Thyroid gland (tissue), 4 donors: ENCODE measurements around the gene P3H3. TPM values are rescaled to one million over a fixed set of nuclear protein-coding genes. Genes with fewer than 3 reads are reported as not detected.

ENCODE experiments used
- DNase-seq, 2 donors: peaks; one replicate each; pipeline ENCODE4 v3.0.0-alpha.2; 2019
- H3K27ac ChIP-seq, 3 donors: fragments of 200-600 bp; sonication (generic); 1 replicate in 2 of 3; 2 replicates in 1 of 3; pipeline ENCODE4 v1.5.1; 2016 to 2019; ENCODE audit warnings: mild to moderate bottlenecking in 1 of 3, moderate library complexity in 1 of 3
- H3K27me3 ChIP-seq: fragments of 200-600 bp; sonication (generic); one replicate; pipeline ENCODE4 v1.5.1; 2019
- H3K36me3 ChIP-seq, 2 donors: fragments of 200-600 bp; sonication (generic); one replicate each; pipeline ENCODE4 v1.5.1; 2016 to 2019
- H3K4me1 ChIP-seq, 2 donors: fragments of 200-600 bp; sonication (generic); one replicate each; pipeline ENCODE4 v1.5.1; 2017 to 2019
- H3K4me3 ChIP-seq, 3 donors: fragments of 200-600 bp; sonication (generic); replicated peaks in 1 of 3; 1 replicate in 2 of 3; 2 replicates in 1 of 3; pipeline ENCODE4 v1.5.1; 2016; ENCODE audit warnings: mild to moderate bottlenecking in 1 of 3
- H3K9me3 ChIP-seq: fragments of 200-600 bp; sonication (generic); one replicate; pipeline ENCODE4 v1.5.1; 2017
- POLR2A ChIP-seq, 2 donors: fragments of 450-650 bp; IDR thresholded peaks; one replicate each; pipeline ENCODE4 v1.6.1; 2017; ENCODE audit warnings: antibody characterized with exemption in 2 of 2, mild to moderate bottlenecking in 2 of 2, moderate library complexity in 1 of 2
- WGBS, 2 donors: methylation state at CpG; one replicate each; pipeline ENCODE4 v1.1.5; 2017; 5-methylcytosine and 5-hydroxymethylcytosine counted together
- intact Hi-C: fragments of 100-400 bp; cut with DNase I; formaldehyde crosslinking; loops from one replicate; pipeline ENCODE4 v1.15.1; 2023
- total RNA-seq, 4 donors: library from RNA; depleted of rRNA; stranded (reverse); fragments of >200 nt; gene quantifications; one replicate each; pipeline ENCODE4 v1.2.3, GENCODE V29; 2016
- TF ChIP-seq, protein P1 (sequence below), 6 experiments: fragments of 200-600 bp in 3 of 6; fragments of 450-650 bp in 3 of 6; sonication (generic) in 3 of 6; IDR thresholded peaks; one replicate each; pipeline ENCODE4 v1.5.1; 2016 to 2019; ENCODE audit warnings: antibody characterized with exemption in 6 of 6, mild to moderate bottlenecking in 2 of 6, inconsistent platforms in 1 of 6, moderate library complexity in 1 of 6

P3H3 gene
- total RNA-seq, 4 donors from 2014 or later: 13.6 to 27.9 (median 20.3) TPM

DNA sequence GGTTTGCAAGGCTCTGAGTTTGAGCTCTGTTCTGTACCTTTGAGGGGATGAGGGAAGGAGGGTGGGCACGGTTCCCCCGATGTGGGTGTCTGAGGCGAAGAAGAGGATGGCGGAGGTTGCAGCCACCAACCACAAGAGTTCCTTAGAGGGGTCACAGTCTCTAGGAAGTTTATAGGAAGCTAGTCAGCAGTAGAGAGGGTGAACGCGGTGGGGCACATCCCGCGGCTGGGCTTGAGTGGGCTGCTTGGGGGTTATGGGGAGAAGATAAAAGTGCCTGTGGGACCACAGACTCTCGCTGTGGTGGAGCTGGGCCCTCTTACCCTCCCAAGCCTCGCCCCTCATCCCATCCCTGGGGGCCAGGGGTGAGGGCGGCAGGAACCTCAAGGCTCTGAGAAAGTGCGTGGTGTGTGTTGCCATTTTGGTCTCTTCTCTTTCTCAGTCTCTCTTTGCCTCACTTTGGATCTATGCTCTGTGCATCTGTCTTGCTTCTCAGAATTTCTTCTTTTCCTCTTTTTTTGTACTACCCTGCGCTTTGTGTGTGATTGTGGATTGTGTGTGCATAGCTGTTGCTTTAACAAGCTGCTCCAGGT lies 36.2 kb upstream of the P3H3 start:
- intact Hi-C loops: no loop called here
- Histone ChIP-seq H3K4me3 (no peak overlapping the region), H3K36me3 (no peaks in the 10 kb centered on the region), H3K9me3 (no peaks in the 10 kb centered on the region), H3K4me1 (no peaks in the 10 kb centered on the region), H3K27ac (no peak overlapping the region), H3K27me3 (no peaks in the 10 kb centered on the region)
- no peak for DNase-seq
- TF ChIP-seq, protein P1, sequence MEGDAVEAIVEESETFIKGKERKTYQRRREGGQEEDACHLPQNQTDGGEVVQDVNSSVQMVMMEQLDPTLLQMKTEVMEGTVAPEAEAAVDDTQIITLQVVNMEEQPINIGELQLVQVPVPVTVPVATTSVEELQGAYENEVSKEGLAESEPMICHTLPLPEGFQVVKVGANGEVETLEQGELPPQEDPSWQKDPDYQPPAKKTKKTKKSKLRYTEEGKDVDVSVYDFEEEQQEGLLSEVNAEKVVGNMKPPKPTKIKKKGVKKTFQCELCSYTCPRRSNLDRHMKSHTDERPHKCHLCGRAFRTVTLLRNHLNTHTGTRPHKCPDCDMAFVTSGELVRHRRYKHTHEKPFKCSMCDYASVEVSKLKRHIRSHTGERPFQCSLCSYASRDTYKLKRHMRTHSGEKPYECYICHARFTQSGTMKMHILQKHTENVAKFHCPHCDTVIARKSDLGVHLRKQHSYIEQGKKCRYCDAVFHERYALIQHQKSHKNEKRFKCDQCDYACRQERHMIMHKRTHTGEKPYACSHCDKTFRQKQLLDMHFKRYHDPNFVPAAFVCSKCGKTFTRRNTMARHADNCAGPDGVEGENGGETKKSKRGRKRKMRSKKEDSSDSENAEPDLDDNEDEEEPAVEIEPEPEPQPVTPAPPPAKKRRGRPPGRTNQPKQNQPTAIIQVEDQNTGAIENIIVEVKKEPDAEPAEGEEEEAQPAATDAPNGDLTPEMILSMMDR (IDR thresholded peaks at IDR 0.05): no peak
- no peak for TF ChIP-seq POLR2A (IDR thresholded peaks at IDR 0.05)
- WGBS, 2 donors: 64 to 82% methylated on average over 13 of the region's 13 CpGs

DNA sequence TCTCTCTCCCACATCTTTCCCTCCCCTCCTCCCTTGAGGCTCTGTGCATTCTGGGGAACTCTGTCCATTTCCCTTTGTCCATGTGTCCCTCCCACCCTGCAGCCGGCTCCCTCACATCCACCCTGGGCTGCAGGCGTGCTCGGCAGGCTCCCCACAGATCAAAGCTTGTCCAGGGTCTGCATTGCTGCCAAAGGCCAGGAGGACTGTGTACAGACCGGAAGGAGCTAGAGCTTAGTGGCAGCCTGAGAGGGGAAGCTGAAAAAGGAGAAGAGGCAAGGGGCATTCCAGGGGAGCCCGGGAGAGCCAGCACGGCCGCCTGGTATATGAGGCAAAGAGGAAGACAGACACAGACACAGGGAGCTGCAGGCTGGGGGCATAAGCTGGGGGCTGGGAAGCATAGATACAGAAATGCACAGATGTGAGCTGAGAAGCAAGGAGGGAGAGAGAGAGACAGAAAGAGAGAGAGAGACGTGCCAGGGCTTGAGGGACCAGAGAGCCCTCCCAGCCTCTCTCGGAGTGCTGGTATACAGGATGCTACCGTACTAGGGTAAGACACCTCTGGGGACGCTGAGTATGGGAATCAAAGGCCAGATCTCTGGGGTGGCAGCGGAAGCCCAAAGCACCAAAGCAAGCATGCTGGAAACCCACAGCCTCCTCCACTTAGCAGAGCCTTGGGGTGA lies 35.5 kb upstream of the P3H3 start:
- Histone ChIP-seq H3K4me3 (no peak overlapping the region), H3K9me3 (no peaks in the 10 kb centered on the region), H3K27me3 (no peaks in the 10 kb centered on the region), H3K4me1 (no peaks in the 10 kb centered on the region), H3K27ac (no peak overlapping the region), H3K36me3 (no peaks in the 10 kb centered on the region)
- TF ChIP-seq, protein P1 (IDR thresholded peaks at IDR 0.05): no peak
- TF ChIP-seq POLR2A (IDR thresholded peaks at IDR 0.05): no peak
- intact Hi-C loops: no loop called here
- DNase-seq: no peak
- WGBS, 2 donors: 35 to 36% methylated on average over 12 of the region's 12 CpGs

DNA sequence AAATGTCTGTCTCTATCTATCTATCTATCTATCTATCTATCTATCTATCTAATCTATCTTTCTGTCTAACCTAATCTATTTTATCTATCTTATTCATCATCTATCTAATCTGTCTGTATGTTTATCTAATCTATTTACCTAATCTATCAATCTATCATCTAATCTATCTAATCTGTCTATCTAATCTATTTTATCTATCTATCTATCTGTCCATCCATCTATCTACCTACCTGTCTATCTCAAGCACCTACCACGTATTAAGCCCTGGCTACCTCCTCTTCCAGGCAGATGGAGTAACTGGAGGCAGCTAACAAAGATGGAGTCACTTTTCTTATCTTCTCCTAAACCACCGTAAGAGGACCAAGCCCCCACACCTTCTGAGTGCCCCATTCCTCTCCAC lies 33.1 kb upstream of the P3H3 start:
- intact Hi-C loops: no loop called here
- Histone ChIP-seq H3K4me3 (no peak overlapping the region), H3K36me3 (no peaks in the 10 kb centered on the region), H3K4me1 (no peaks in the 10 kb centered on the region), H3K27me3 (no peaks in the 10 kb centered on the region), H3K27ac (no peak overlapping the region), H3K9me3 (no peaks in the 10 kb centered on the region)
- 84 to 96% methylated on average over 2 of the region's 2 CpGs for WGBS, 2 donors
- TF ChIP-seq POLR2A (IDR thresholded peaks at IDR 0.05): no peak
- TF ChIP-seq, protein P1 (IDR thresholded peaks at IDR 0.05): no peak
- DNase-seq: no peak

DNA sequence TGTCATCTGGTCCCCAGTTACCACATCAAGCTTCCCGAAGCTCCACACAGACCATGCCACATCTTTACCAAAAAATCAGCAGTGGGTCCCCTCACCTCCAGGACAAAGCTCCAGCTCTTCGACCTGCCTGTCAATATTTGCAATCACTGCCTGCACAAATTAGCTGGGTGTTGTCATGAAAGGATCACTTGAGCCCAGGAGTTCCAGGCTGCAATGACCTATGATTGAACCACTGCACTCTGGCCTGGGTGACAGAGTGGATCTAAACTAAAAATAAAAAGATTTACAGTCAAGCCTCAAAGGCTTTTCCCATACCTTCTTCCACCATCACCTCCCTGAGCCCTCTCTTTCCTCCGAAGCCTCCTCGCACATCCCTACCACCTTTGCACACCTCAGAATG lies 31.6 kb upstream of the P3H3 start:
- H3K36me3 ChIP-seq: no peaks in the 10 kb centered on the region
- no peak for DNase-seq
- H3K27ac ChIP-seq: no peak overlapping the region
- intact Hi-C loops: no loop called here
- no peaks in the 10 kb centered on the region for H3K27me3 ChIP-seq
- H3K4me3 ChIP-seq: no peak overlapping the region
- 88 to 99% methylated on average over 4 of the region's 4 CpGs for WGBS, 2 donors
- no peaks in the 10 kb centered on the region for H3K4me1 ChIP-seq
- no peak for TF ChIP-seq POLR2A (IDR thresholded peaks at IDR 0.05)
- TF ChIP-seq, protein P1 (IDR thresholded peaks at IDR 0.05): no peak
- H3K9me3 ChIP-seq: no peaks in the 10 kb centered on the region

DNA sequence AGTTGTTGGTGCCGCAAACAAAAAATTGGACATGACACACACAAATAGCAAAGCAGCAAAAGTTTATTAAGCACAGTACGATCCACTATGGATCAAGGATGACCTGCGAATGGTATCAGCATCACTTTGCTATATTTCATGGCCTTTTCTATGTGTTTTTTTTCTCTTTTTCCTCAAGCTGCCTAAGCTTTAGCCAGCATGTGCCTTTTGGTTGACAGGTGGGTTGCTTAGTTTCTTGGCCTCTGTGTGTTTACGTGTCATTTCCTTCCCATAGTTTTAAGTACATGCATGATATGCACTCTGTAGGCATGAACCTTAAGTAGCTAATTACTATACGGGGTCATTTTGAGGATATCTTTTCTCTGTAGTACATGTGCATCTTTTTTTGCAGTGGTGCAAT lies 29.1 kb upstream of the P3H3 start:
- Histone ChIP-seq H3K36me3 (no peaks in the 10 kb centered on the region), H3K4me1 (no peaks in the 10 kb centered on the region), H3K9me3 (no peaks in the 10 kb centered on the region), H3K27ac (no peak overlapping the region), H3K4me3 (no peak overlapping the region), H3K27me3 (no peaks in the 10 kb centered on the region)
- no peak for DNase-seq
- 92% methylated on average over 5 of the region's 5 CpGs for WGBS, 2 donors
- intact Hi-C loops: no loop called here
- no peak for TF ChIP-seq POLR2A (IDR thresholded peaks at IDR 0.05)
- TF ChIP-seq, protein P1 (IDR thresholded peaks at IDR 0.05): no peak
